Activated naive CD8-positive, alpha-beta T cell treated with anti-CD3 and anti-CD28 coated beads, Interleukin-2, amount 50 U/mL, for 24 hours (primary cell): ENCODE results near the gene XRCC5.

Experiments used
- ATAC-seq: fragments of 150-1000 bp; cut with Tn5 transposase; one replicate; pipeline ENCODE4 v1.10.0; 2021
- DNase-seq: peaks from one replicate; pipeline ENCODE4 v3.0.0; 2021
- H3K27ac Mint-ChIP-seq: one replicate; pipeline ENCODE4 v1.8.0; 2021; ENCODE audit warnings: mild to moderate bottlenecking, mixed read lengths
- H3K27me3 Mint-ChIP-seq: one replicate; pipeline ENCODE4 v1.8.0; 2021; ENCODE audit warnings: mixed read lengths
- H3K36me3 Mint-ChIP-seq: one replicate; pipeline ENCODE4 v1.8.0; 2021; ENCODE audit warnings: low read depth, mixed read lengths
- H3K4me1 Mint-ChIP-seq: one replicate; pipeline ENCODE4 v1.8.0; 2021; ENCODE audit warnings: mixed read lengths
- H3K4me3 Mint-ChIP-seq: one replicate; pipeline ENCODE4 v1.8.0; 2021; ENCODE audit warnings: mild to moderate bottlenecking, moderate library complexity, mixed read lengths
- H3K9me3 Mint-ChIP-seq: one replicate; pipeline ENCODE4 v1.8.0; 2021; ENCODE audit warnings: mixed read lengths

XRCC5 gene

GRCh38 chr2:216147172-216148131 lies 38.3 kb downstream of the XRCC5 start:
- Mint-ChIP-seq H3K27ac (peak overlapping the region; percentile 40), H3K27me3 (no peaks in the 10 kb centered on the region), H3K4me1 (peaks cover 23% of the 10 kb centered on the region), H3K4me3 (no peak overlapping the region), H3K36me3 (peaks cover 64% of the 10 kb centered on the region), H3K9me3 (no peaks in the 10 kb centered on the region)
- DNase-seq (no peak), ATAC-seq (no peak)

GRCh38 chr2:216148983-216149382 lies 39.8 kb downstream of the XRCC5 start:
- H3K9me3 Mint-ChIP-seq = no peaks in the 10 kb centered on the region
- no peak for DNase-seq
- peaks cover 17% of the 10 kb centered on the region for H3K4me1 Mint-ChIP-seq
- no peak overlapping the region for H3K27ac Mint-ChIP-seq
- no peak overlapping the region for H3K4me3 Mint-ChIP-seq
- no peaks in the 10 kb centered on the region for H3K27me3 Mint-ChIP-seq
- H3K36me3 Mint-ChIP-seq = peaks cover 68% of the 10 kb centered on the region
- no peak for ATAC-seq

- H3K4me1 Mint-ChIP-seq = peaks cover 17% of the 10 kb centered on the region
- DNase-seq (no peak), ATAC-seq (no peak)
- H3K4me3 Mint-ChIP-seq = no peak overlapping the region
- no peaks in the 10 kb centered on the region for H3K27me3 Mint-ChIP-seq
- H3K27ac Mint-ChIP-seq = peak overlapping the region; percentile 16
- no peaks in the 10 kb centered on the region for H3K9me3 Mint-ChIP-seq
- H3K36me3 Mint-ChIP-seq = peaks cover 73% of the 10 kb centered on the region
Measured at GRCh38 chr2:216149741-216150140, 40.6 kb downstream of the XRCC5 start.

GRCh38 chr2:216151313-216152025 lies 42.3 kb downstream of the XRCC5 start:
- Mint-ChIP-seq H3K36me3 (peaks cover 86% of the 10 kb centered on the region), H3K27ac (no peak overlapping the region), H3K27me3 (no peaks in the 10 kb centered on the region), H3K9me3 (no peaks in the 10 kb centered on the region), H3K4me1 (peaks cover 19% of the 10 kb centered on the region), H3K4me3 (no peak overlapping the region)
- ATAC-seq = peak; percentile 57
- no peak for DNase-seq

- DNase-seq (no peak), ATAC-seq (no peak)
- no peak overlapping the region for H3K4me3 Mint-ChIP-seq
- H3K36me3 Mint-ChIP-seq = peaks cover 78% of the 10 kb centered on the region
- H3K27me3 Mint-ChIP-seq = no peaks in the 10 kb centered on the region
- H3K4me1 Mint-ChIP-seq = peaks cover 10% of the 10 kb centered on the region
- H3K9me3 Mint-ChIP-seq = no peaks in the 10 kb centered on the region
- no peak overlapping the region for H3K27ac Mint-ChIP-seq
Measured at GRCh38 chr2:216155954-216156353, 46.8 kb downstream of the XRCC5 start.

- Mint-ChIP-seq H3K9me3 (no peaks in the 10 kb centered on the region), H3K27ac (no peak overlapping the region), H3K4me3 (no peak overlapping the region), H3K4me1 (peaks cover 8% of the 10 kb centered on the region), H3K36me3 (peaks cover 78% of the 10 kb centered on the region), H3K27me3 (no peaks in the 10 kb centered on the region)
- no peak for DNase-seq
- ATAC-seq = no peak
Measured at GRCh38 chr2:216156822-216157221, 47.7 kb downstream of the XRCC5 start.

- DNase-seq (no peak), ATAC-seq (no peak)
- H3K36me3 Mint-ChIP-seq = peaks cover 76% of the 10 kb centered on the region
- H3K9me3 Mint-ChIP-seq = no peaks in the 10 kb centered on the region
- H3K4me1 Mint-ChIP-seq = peaks cover 8% of the 10 kb centered on the region
- no peaks in the 10 kb centered on the region for H3K27me3 Mint-ChIP-seq
- H3K4me3 Mint-ChIP-seq = no peak overlapping the region
- no peak overlapping the region for H3K27ac Mint-ChIP-seq
Measured at GRCh38 chr2:216159144-216159543, 50.0 kb downstream of the XRCC5 start.

GRCh38 chr2:216159646-216160045 lies 50.5 kb downstream of the XRCC5 start:
- DNase-seq (no peak), ATAC-seq (no peak)
- Mint-ChIP-seq H3K36me3 (peaks cover 77% of the 10 kb centered on the region), H3K27ac (no peak overlapping the region), H3K27me3 (no peaks in the 10 kb centered on the region), H3K9me3 (no peaks in the 10 kb centered on the region), H3K4me3 (no peak overlapping the region), H3K4me1 (peaks cover 8% of the 10 kb centered on the region)

- Mint-ChIP-seq H3K4me3 (no peak overlapping the region), H3K27ac (no peak overlapping the region), H3K9me3 (no peaks in the 10 kb centered on the region), H3K27me3 (no peaks in the 10 kb centered on the region), H3K36me3 (peaks cover 80% of the 10 kb centered on the region), H3K4me1 (peaks cover 8% of the 10 kb centered on the region)
- ATAC-seq = no peak
- no peak for DNase-seq
Measured at GRCh38 chr2:216160786-216161185, 51.6 kb downstream of the XRCC5 start.

- Mint-ChIP-seq H3K27me3 (no peaks in the 10 kb centered on the region), H3K4me3 (no peak overlapping the region), H3K4me1 (peaks cover 12% of the 10 kb centered on the region), H3K27ac (no peak overlapping the region), H3K36me3 (peaks cover 76% of the 10 kb centered on the region), H3K9me3 (no peaks in the 10 kb centered on the region)
- no peak for ATAC-seq
- no peak for DNase-seq
Measured at GRCh38 chr2:216161967-216162366, 52.8 kb downstream of the XRCC5 start.

- H3K4me3 Mint-ChIP-seq = no peak overlapping the region
- no peaks in the 10 kb centered on the region for H3K9me3 Mint-ChIP-seq
- peaks cover 19% of the 10 kb centered on the region for H3K4me1 Mint-ChIP-seq
- no peaks in the 10 kb centered on the region for H3K27me3 Mint-ChIP-seq
- H3K27ac Mint-ChIP-seq = no peak overlapping the region
- peaks cover 76% of the 10 kb centered on the region for H3K36me3 Mint-ChIP-seq
- ATAC-seq (no peak), DNase-seq (no peak)
Measured at GRCh38 chr2:216163518-216163917, 54.4 kb downstream of the XRCC5 start.

- no peak for ATAC-seq
- Mint-ChIP-seq H3K4me1 (peaks cover 24% of the 10 kb centered on the region), H3K4me3 (no peak overlapping the region), H3K9me3 (no peaks in the 10 kb centered on the region), H3K36me3 (peaks cover 80% of the 10 kb centered on the region), H3K27ac (no peak overlapping the region), H3K27me3 (no peaks in the 10 kb centered on the region)
- no peak for DNase-seq
Measured at GRCh38 chr2:216164087-216164486, 54.9 kb downstream of the XRCC5 start.

GRCh38 chr2:216164576-216164975 lies 55.4 kb downstream of the XRCC5 start:
- Mint-ChIP-seq H3K36me3 (peaks cover 82% of the 10 kb centered on the region), H3K27me3 (no peaks in the 10 kb centered on the region), H3K27ac (no peak overlapping the region), H3K9me3 (no peaks in the 10 kb centered on the region), H3K4me1 (peaks cover 28% of the 10 kb centered on the region), H3K4me3 (no peak overlapping the region)
- no peak for DNase-seq
- peak; percentile 49 for ATAC-seq

- Mint-ChIP-seq H3K4me3 (no peak overlapping the region), H3K9me3 (no peaks in the 10 kb centered on the region), H3K27ac (no peak overlapping the region), H3K27me3 (no peaks in the 10 kb centered on the region), H3K4me1 (peaks cover 37% of the 10 kb centered on the region), H3K36me3 (peaks cover 83% of the 10 kb centered on the region)
- ATAC-seq (no peak), DNase-seq (no peak)
Measured at GRCh38 chr2:216165711-216166110, 56.6 kb downstream of the XRCC5 start.

GRCh38 chr2:216169087-216169486 lies 59.9 kb downstream of the XRCC5 start:
- Mint-ChIP-seq H3K4me3 (no peak overlapping the region), H3K4me1 (peaks cover 56% of the 10 kb centered on the region), H3K36me3 (peaks cover 84% of the 10 kb centered on the region), H3K9me3 (no peaks in the 10 kb centered on the region), H3K27ac (no peak overlapping the region), H3K27me3 (no peaks in the 10 kb centered on the region)
- ATAC-seq = no peak
- DNase-seq = no peak
